Measurements from ENCODE around the gene SETD1B.
"Not testable (repeated sequence)": the region's sequence is repeated elsewhere in the genome, so short reads cannot be mapped to it uniquely, and the experiment has no call there.

DNA sequence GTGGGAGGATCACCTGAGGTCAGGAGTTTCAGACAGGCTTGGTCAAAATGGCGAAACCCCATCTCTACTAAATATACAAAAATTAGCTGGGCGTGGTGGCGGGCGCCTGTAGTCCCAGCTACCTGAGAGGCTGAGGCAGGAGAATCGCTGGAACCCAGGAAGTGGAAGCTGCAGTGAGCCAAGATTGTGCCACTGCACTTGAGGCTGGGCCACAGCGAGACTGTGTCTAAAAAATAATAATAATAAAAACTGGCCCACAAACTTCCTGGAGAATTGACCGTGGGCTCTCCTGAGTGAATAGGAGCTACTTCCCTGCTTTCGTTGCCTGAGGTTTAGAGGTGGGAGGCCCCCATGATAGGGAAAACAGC lies 72.3 kb downstream of the SETD1B start:
- TF ChIP-seq, protein P1, sequence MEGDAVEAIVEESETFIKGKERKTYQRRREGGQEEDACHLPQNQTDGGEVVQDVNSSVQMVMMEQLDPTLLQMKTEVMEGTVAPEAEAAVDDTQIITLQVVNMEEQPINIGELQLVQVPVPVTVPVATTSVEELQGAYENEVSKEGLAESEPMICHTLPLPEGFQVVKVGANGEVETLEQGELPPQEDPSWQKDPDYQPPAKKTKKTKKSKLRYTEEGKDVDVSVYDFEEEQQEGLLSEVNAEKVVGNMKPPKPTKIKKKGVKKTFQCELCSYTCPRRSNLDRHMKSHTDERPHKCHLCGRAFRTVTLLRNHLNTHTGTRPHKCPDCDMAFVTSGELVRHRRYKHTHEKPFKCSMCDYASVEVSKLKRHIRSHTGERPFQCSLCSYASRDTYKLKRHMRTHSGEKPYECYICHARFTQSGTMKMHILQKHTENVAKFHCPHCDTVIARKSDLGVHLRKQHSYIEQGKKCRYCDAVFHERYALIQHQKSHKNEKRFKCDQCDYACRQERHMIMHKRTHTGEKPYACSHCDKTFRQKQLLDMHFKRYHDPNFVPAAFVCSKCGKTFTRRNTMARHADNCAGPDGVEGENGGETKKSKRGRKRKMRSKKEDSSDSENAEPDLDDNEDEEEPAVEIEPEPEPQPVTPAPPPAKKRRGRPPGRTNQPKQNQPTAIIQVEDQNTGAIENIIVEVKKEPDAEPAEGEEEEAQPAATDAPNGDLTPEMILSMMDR (IDR thresholded peaks at IDR 0.05; ENCODE audit: poor library complexity) = not testable (repeated sequence)
- TF ChIP-seq EZH2 (IDR thresholded peaks at IDR 0.05; ENCODE audit: borderline replicate concordance) = not testable (repeated sequence)
